ENCODE measurements around the gene GGCX. TPM values are rescaled to one million over a fixed set of nuclear protein-coding genes. Genes with fewer than 3 reads are reported as not detected.

Gene GGCX
- total and polyA plus RNA-seq, 9 of the 15 experiments (the other 6 are each of a cell fraction or from before 2014, with no cell fraction given), result 14.4 to 47.1 (median 28.1) TPM

DNA sequence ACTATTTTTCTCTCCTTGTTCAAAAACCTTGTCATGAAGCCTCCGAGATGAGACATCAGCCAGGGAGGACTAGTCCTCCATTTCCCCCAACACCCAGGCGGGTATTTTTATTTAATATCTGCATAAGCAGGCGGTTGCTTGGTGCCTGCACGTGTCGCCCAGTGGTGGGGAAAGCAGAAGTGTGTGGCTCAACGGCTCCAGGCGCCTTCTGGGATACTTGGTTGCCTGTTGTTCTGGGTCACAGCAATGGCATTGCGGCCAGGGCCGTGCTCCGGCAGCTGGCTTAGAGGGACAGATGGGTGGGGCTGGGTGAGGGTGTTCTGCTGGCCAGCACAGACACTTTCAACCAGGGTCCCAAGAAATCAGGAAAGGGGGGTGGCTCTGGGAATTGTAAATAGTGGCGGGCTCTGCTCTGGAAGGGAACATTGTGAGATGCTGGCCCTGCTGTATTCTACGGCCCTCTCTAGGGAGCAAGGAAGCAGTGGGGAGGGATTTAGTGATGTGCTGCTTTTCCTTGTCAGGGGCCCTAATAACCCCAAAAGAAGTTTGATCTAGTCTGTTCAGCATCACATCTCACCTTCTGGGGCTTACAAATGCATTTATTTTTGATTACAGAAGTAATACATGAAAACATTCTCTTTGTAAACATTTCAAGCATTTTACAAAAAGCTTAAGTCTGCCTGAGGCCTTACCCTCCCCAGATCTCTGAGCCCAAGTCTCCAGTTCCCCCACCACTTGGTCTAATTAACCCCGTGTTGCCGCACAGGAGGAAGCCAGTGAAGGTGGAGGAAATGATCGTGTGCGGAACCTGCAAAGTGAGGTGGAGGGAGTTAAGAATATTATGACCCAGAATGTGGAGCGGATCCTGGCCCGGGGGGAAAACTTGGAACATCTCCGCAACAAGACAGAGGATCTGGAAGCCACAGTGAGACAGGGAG lies 17.2 kb upstream of the GGCX start (continued):
- TF ChIP-seq MYC (IDR thresholded peaks at IDR 0.05; ENCODE audit: low read depth, low read length), result peak; percentile 87
- TF ChIP-seq MYC (CRISPR knock-in tag; IDR thresholded peaks at IDR 0.05; ENCODE audit: borderline replicate concordance, low read depth), result no peak; the same call in 1 of the 2 replicates
- TF ChIP-seq MED1 (CRISPR knock-in tag; IDR thresholded peaks at IDR 0.05; ENCODE audit: borderline replicate concordance), result no peak
- TF ChIP-seq, protein P1, sequence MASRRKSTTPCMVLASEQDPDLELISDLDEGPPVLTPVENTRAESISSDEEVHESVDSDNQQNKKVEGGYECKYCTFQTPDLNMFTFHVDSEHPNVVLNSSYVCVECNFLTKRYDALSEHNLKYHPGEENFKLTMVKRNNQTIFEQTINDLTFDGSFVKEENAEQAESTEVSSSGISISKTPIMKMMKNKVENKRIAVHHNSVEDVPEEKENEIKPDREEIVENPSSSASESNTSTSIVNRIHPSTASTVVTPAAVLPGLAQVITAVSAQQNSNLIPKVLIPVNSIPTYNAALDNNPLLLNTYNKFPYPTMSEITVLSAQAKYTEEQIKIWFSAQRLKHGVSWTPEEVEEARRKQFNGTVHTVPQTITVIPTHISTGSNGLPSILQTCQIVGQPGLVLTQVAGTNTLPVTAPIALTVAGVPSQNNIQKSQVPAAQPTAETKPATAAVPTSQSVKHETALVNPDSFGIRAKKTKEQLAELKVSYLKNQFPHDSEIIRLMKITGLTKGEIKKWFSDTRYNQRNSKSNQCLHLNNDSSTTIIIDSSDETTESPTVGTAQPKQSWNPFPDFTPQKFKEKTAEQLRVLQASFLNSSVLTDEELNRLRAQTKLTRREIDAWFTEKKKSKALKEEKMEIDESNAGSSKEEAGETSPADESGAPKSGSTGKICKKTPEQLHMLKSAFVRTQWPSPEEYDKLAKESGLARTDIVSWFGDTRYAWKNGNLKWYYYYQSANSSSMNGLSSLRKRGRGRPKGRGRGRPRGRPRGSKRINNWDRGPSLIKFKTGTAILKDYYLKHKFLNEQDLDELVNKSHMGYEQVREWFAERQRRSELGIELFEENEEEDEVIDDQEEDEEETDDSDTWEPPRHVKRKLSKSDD (conservative IDR thresholded peaks at IDR 0.05; ENCODE audit: low read length), result 0 out of 2 replicates have a peak, but pooled peaks have one; percentile 2
- TF ChIP-seq, protein P2, sequence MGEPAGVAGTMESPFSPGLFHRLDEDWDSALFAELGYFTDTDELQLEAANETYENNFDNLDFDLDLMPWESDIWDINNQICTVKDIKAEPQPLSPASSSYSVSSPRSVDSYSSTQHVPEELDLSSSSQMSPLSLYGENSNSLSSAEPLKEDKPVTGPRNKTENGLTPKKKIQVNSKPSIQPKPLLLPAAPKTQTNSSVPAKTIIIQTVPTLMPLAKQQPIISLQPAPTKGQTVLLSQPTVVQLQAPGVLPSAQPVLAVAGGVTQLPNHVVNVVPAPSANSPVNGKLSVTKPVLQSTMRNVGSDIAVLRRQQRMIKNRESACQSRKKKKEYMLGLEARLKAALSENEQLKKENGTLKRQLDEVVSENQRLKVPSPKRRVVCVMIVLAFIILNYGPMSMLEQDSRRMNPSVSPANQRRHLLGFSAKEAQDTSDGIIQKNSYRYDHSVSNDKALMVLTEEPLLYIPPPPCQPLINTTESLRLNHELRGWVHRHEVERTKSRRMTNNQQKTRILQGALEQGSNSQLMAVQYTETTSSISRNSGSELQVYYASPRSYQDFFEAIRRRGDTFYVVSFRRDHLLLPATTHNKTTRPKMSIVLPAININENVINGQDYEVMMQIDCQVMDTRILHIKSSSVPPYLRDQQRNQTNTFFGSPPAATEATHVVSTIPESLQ (CRISPR knock-in tag; IDR thresholded peaks at IDR 0.05), result 0 out of 2 replicates have a peak, but pooled peaks have one; percentile 46
- peak; percentile 21; the same call in 1 of the 2 replicates for TF ChIP-seq EP300 (IDR thresholded peaks at IDR 0.05; ENCODE audit: low read length)
- TF ChIP-seq, protein P3, sequence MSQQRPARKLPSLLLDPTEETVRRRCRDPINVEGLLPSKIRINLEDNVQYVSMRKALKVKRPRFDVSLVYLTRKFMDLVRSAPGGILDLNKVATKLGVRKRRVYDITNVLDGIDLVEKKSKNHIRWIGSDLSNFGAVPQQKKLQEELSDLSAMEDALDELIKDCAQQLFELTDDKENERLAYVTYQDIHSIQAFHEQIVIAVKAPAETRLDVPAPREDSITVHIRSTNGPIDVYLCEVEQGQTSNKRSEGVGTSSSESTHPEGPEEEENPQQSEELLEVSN (IDR thresholded peaks at IDR 0.05; ENCODE audit: borderline replicate concordance in 1 of 2, extremely low read depth in 1 of 2, insufficient read depth in 1 of 2, insufficient read length in 1 of 2, low read depth in 1 of 2, low read length in 1 of 2, poor library complexity in 1 of 2, severe bottlenecking in 1 of 2), result peak; percentile 35 to 82
- 0 out of 2 replicates have a peak, but pooled peaks have one; percentile 46 for TF ChIP-seq BACH1 (tag; IDR thresholded peaks at IDR 0.05)
- TF ChIP-seq, protein P4, sequence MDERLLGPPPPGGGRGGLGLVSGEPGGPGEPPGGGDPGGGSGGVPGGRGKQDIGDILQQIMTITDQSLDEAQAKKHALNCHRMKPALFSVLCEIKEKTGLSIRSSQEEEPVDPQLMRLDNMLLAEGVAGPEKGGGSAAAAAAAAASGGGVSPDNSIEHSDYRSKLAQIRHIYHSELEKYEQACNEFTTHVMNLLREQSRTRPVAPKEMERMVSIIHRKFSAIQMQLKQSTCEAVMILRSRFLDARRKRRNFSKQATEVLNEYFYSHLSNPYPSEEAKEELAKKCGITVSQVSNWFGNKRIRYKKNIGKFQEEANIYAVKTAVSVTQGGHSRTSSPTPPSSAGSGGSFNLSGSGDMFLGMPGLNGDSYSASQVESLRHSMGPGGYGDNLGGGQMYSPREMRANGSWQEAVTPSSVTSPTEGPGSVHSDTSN (CRISPR knock-in tag; IDR thresholded peaks at IDR 0.05; ENCODE audit: low read depth), result no peak
- TF ChIP-seq, protein P4 (tag; conservative IDR thresholded peaks at IDR 0.05; ENCODE audit: low read depth), result peak; percentile 25; the same call in 1 of the 2 replicates
- TF ChIP-seq, protein P5, sequence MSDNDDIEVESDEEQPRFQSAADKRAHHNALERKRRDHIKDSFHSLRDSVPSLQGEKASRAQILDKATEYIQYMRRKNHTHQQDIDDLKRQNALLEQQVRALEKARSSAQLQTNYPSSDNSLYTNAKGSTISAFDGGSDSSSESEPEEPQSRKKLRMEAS (CRISPR knock-in tag; IDR thresholded peaks at IDR 0.05), result peak; percentile 33; the same call in 1 of the 2 replicates
- TF ChIP-seq, protein P6, sequence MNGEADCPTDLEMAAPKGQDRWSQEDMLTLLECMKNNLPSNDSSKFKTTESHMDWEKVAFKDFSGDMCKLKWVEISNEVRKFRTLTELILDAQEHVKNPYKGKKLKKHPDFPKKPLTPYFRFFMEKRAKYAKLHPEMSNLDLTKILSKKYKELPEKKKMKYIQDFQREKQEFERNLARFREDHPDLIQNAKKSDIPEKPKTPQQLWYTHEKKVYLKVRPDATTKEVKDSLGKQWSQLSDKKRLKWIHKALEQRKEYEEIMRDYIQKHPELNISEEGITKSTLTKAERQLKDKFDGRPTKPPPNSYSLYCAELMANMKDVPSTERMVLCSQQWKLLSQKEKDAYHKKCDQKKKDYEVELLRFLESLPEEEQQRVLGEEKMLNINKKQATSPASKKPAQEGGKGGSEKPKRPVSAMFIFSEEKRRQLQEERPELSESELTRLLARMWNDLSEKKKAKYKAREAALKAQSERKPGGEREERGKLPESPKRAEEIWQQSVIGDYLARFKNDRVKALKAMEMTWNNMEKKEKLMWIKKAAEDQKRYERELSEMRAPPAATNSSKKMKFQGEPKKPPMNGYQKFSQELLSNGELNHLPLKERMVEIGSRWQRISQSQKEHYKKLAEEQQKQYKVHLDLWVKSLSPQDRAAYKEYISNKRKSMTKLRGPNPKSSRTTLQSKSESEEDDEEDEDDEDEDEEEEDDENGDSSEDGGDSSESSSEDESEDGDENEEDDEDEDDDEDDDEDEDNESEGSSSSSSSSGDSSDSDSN (IDR thresholded peaks at IDR 0.05; ENCODE audit: borderline replicate concordance in 1 of 2, low read depth in 2 of 2, low read length in 2 of 2), result 0 out of 4 replicates have a peak, but pooled peaks have one; percentile 34 to 41

All from K562 (cell line).